Left kidney (tissue), 2 donors: ENCODE results near the gene MEIKIN. TPM values are rescaled to one million over a fixed set of nuclear protein-coding genes. Genes with fewer than 3 reads are reported as not detected.
"Not testable (repeated sequence)": the region's sequence is repeated elsewhere in the genome, so short reads cannot be mapped to it uniquely, and the experiment has no call there.

Source experiments
- DNase-seq: peaks from one replicate; pipeline ENCODE4 v3.0.0-alpha.2; 2013
- polyA plus RNA-seq: library from polyadenylated mRNA; unstranded; fragments of 120-200 nt; gene quantifications from one replicate; pipeline ENCODE4 v1.2.1, GENCODE V29; 2013; ENCODE audit not compliant: insufficient read length

Gene MEIKIN
- polyA plus RNA-seq, 1 donor = not detected

- DNase-seq = no peak
Observed at GRCh38 chr5:131812371-131813160, 132.9 kb downstream of the MEIKIN start.

DNA sequence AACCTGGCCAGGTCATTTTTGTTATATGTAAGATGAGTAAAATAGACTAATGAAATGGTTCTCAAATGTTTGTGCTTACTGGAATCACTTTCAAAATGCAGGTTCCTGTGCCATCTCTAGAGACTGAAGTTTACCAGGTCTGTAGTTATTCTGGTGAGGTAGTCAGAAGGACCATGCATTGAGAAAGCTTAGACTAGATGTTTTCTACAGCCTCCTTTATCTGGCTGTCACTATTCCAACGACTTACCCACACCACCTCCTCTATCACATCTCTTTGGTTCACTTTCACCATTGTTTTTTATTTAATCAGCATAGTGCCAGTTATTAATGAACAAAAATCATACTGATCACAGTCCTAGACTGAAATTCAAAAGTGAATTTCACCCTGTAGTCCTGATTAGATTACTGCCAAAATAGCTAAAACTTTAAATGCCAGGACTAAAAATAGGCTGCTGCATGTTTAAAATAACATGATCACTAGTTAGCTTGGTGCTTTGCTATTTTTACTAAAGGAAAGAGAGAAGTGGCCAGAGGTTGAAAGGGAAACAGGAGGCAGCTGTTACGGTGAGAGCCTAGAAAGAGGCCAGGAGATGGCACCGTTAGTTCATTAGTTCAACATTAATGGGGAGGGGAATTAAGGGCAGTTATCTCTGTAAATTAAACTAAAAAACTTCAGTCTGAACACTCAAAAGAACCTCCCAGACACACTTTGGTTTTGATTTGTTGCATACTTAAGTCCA lies 134.8 kb downstream of the MEIKIN start:
- DNase-seq = no peak

DNA sequence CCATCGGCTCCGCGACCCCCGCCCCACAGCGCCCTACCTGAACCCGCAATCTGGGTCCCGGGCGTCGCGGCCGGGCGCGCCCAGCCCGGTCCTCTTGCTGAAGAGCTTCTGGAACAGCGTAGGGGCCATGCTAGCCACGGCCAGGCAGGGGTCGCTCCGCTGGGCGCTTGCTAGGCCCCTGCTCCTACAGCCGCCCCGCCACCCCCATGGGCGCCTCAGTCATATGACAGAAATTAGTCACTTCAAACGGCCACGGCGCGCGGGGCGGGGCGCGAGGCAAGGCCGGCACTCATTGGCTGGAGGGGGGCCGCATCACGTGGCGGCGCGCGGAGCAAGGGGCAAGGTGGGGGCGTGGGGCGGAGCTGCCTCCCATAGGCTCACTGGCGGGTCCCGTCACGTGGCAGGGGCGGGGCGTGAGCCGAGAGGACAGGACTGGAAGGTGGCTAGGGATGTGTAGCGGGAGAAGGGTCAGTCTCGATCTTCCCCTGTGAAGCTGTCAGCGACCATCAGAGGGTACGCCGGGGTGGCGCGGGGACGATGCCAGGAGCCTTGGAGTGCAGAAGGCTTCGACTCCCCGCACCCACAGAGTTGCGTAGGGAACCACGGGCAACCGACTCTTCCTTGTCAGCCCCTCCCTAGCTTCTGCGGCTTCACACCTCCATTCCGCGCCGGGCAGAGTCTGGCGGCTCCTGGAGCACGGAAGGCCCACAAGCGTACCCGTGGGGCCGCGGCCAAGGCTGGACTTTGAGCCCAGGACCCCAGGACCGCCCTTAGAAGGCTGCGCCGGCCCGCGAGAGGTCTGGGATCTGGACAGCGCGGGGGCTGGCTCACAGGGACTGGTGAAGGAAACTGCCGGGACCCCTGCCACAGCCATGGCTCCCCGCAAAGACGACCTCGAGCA lies 148.4 kb downstream of the MEIKIN start, which contains the start of gene FNIP1:
FNIP1 (minus strand) TSS at position 225 of the 901 bp plus-strand sequence; CDS start at position 129, 96 bp downstream.
- DNase-seq = peak; percentile 98

DNA sequence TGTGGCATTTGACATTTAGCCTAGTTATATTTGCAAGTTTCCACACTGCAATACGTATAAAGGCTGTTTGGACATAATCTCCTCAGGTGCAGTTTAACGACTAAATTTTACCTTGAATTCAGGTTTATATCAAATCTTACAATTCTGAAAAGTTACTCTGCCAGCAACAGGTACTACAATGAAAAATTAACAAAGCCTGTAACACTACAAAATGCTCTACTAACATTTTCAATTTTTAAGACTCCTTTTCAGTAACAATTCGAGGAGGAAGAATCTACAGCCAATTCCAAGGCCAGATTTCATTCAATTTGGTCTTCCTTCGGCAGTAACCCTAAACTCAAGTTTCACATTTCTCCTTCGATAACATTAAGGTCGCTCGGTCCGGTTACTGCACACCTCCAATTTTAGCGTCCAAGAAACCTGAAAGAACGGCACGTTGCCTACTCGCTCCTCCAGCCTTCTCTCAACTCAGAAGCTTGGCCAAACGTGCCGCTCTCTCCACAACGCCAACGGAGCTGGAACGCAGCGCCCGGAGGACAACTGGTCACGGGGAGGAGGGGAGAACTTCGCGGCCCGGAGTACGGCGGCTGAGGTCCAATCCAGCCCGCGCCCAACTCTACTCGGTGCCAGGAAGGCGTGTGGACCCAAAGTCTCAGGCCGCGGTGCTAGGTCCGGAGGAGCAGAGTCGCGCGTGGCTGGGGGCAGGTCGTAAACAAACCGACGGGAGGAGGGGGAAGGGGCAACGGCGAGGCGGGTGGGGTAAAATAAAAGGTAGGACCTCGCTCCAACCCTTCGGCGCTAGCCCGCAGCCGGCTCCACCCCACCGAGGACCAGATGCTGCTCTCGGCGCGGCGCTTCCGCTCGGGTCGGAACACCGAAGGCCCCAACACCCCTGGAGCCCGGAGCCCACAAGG lies 149.3 kb downstream of the MEIKIN start:
- DNase-seq = peak; percentile 48

GRCh38 chr5:131795228-131795627 lies 150.2 kb downstream of the MEIKIN start:
- no peak for DNase-seq

- DNase-seq = no peak
Observed at GRCh38 chr5:131794586-131794985, 150.9 kb downstream of the MEIKIN start.

- DNase-seq = no peak
Observed at GRCh38 chr5:131792896-131793295, 152.6 kb downstream of the MEIKIN start.

DNA sequence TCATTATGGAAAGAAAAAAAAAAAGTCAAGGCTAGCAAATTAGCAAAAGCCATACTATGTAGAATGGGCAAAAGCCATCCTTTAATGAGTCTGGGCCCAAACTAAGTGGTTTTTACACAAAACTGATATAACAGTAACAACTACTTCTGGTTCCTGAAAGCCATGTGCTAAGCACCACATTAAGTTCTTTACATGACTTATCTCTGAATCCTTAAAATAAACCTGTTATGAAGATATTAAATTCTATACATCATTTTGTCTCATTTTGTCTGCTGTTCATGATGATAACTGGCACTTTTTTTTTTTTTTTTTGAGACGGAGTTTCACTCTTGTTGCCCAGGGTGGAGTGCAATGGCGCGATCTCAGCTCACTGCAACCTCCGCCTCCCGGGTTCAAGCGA lies 153.6 kb downstream of the MEIKIN start:
- DNase-seq = no peak

- no peak for DNase-seq
Observed at GRCh38 chr5:131790550-131790949, 154.9 kb downstream of the MEIKIN start.

GRCh38 chr5:131789765-131790164 lies 155.7 kb downstream of the MEIKIN start:
- no peak for DNase-seq

- DNase-seq = no peak
Observed at GRCh38 chr5:131787736-131788135, 157.7 kb downstream of the MEIKIN start.

DNA sequence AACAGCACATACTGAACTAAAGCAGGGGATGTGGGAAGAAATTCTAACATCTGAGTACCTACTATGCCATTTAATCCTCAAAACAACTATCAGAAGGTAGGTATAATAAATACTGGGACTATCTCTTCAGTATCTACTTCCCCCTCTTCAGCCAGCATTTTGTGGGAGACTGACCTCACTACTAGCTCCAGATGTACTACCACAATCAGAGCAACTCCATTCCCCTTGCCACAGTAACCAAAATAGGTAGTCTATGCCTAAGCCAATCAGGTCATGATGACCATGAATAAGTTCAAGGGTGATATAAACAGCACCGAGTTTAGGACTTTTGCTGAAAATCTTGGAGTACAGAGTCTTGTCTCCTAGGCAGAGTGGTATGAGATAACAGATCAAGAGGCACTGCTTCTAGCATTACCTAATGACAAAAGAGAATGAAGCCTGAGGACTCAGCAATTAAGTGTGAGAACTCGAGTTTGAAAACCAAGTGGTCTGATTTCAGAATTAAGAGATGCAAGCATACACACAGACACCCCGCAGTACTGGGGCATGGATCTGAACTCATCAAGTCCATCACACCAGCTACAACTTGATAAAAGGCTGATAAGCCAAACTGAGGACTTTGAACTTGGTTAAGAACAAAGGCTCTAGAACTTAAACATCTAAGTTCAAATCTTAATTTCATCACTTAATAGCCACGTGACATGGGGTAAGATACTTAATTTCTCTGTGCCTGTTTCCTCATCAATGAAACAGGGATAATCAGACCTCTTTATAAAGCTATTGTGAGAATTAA lies 158.4 kb downstream of the MEIKIN start:
- no peak for DNase-seq

DNA sequence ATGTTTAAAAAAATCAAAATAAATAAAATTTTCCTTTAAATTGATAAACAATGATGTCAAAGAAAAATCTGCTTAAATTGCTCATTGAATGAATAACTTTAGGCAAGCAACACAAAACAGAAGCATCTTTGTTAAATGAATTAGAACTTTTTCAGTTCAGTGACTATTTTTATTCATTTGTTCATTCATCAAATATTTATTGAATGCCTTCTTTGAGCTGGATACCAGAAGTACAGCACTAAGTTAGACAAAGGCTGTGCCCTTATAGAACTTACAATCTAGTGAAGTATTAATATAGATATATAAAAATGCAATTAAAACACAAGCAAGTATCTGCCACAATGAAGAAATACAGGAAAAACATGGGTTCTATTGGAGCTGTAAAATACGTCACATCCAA lies 159.4 kb downstream of the MEIKIN start:
- DNase-seq = no peak

DNA sequence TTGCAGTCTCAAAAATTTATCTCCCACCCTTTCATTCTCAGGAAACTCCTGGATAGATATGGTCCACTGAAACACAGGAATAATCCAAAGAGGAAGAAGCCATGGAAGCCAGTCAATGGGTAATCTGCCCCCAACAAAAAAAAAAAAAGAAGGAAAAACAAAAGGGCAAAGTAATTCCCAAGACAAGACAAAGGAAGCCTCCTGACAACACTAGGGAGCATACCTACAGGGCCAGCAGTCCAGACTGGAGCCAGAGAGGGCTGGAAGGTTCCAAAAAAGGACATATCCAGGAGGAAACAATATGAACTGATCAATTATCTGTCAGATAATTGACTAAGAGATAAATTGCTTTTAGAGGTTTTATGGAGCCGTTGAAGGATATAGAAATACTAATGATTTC lies 161.6 kb downstream of the MEIKIN start:
- DNase-seq = no peak

DNA sequence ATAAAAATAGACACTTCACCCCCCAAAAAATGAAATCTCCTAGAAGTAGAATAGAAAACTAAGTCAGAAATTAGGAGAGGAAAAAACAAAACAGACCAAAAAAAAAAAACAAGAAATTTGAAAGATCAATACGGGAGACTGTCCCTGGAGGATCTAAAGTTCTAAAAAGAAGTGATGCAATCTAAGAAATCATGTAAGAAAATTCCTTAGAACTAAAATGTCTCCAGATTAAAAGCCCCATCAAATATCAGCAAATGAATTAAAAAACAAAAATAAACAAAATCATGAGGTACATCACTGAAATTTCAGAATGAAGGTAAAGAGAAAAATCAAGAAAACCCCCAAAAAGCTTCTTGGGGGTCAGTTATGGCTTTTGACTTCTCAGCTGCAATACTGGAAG lies 162.1 kb downstream of the MEIKIN start:
- no peak for DNase-seq

DNA sequence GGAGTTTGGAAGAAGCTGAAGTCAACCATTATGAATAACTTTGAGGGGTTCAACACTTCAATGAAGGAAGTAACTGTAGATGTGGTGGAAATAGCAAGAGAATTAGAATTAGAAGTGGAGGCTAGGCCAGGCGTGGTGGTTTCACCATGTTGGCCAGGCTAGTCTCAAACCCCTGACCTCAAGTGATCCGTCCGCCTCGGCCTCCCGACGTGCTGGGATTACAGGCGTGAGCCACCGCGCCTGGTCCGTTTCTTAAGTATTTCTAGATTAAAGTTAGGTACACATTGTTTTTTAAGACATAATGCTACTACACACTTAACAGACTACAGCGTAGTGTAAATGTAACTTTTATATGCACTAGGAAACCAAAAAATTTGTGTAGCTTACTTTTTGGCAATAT lies 162.7 kb downstream of the MEIKIN start:
- no peak for DNase-seq

- DNase-seq = not testable (repeated sequence)
Observed at GRCh38 chr5:131778141-131778540, 167.3 kb downstream of the MEIKIN start.

DNA sequence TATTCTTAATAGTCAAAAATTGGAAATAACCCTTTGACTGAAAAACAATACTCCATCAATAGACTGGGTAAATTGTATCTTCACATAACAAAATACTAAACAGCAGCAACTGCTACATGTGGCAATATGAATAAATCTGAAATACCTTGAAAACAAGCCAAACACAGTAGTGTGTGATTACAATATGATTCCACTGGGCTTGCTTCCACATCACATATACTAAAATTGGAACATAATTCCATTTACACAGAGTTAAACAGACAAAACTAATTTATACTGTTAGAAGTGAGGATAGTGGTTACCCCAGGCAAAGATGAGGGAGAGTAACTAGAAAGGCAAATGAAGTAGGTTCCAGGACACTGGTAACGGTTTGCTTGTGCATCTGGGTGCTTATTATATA lies 169.0 kb downstream of the MEIKIN start:
- no peak for DNase-seq

GRCh38 chr5:131774652-131775367 lies 170.7 kb downstream of the MEIKIN start:
- no peak for DNase-seq

- no peak for DNase-seq
Observed at GRCh38 chr5:131773805-131774204, 171.7 kb downstream of the MEIKIN start.
